Hepatocyte (in vitro differentiated cells): Measurements from ENCODE around the gene PDE4B.

ENCODE experiments used
- EZH2phosphoT487 ChIP-seq: fragments of 200-600 bp; sonication (generic); IDR thresholded peaks from one replicate; pipeline ENCODE4 v1.6.1; 2018; ENCODE audit warnings: antibody characterized with exemption, mild to moderate bottlenecking, low read depth, moderate library complexity; ENCODE audit not compliant: unreplicated experiment, severe bottlenecking
- TF ChIP-seq, protein P1 (sequence below): fragments of 200-600 bp; sonication (generic); IDR thresholded peaks from 2 replicates; pipeline ENCODE4 v1.5.1; 2016; ENCODE audit warnings: antibody characterized with exemption, mild to moderate bottlenecking; ENCODE audit not compliant: poor library complexity

- TF ChIP-seq, protein P1, sequence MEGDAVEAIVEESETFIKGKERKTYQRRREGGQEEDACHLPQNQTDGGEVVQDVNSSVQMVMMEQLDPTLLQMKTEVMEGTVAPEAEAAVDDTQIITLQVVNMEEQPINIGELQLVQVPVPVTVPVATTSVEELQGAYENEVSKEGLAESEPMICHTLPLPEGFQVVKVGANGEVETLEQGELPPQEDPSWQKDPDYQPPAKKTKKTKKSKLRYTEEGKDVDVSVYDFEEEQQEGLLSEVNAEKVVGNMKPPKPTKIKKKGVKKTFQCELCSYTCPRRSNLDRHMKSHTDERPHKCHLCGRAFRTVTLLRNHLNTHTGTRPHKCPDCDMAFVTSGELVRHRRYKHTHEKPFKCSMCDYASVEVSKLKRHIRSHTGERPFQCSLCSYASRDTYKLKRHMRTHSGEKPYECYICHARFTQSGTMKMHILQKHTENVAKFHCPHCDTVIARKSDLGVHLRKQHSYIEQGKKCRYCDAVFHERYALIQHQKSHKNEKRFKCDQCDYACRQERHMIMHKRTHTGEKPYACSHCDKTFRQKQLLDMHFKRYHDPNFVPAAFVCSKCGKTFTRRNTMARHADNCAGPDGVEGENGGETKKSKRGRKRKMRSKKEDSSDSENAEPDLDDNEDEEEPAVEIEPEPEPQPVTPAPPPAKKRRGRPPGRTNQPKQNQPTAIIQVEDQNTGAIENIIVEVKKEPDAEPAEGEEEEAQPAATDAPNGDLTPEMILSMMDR, result no peak
- no peak for TF ChIP-seq EZH2phosphoT487
Measured at GRCh38 chr1:66267201-66267940, 474.7 kb downstream of the PDE4B start.
